Neutrophil (primary cell): ENCODE data around the gene PAXX.

ENCODE experiments used
- H3K27ac ChIP-seq: fragments of 200-600 bp; sonication (generic); 2 replicates; pipeline ENCODE4 v1.5.1; 2016; ENCODE audit warnings: mild to moderate bottlenecking, moderate library complexity
- H3K27me3 ChIP-seq: fragments of 200-600 bp; sonication (generic); 2 replicates; pipeline ENCODE4 v1.6.0; 2016; ENCODE audit warnings: mild to moderate bottlenecking
- H3K36me3 ChIP-seq: fragments of 200-600 bp; sonication (generic); 2 replicates; pipeline ENCODE4 v1.5.1; 2017
- H3K4me1 ChIP-seq, 2 experiments: fragments of 200-600 bp in 1 of 2; sonication (generic) in 1 of 2; 1 replicate in 1 of 2; 2 replicates in 1 of 2; pipeline versions ENCODE4 v1.5.1 to v1.6.1; 2013 to 2016; ENCODE audit warnings: low read depth in 1 of 2, low read length in 1 of 2, mild to moderate bottlenecking in 1 of 2, moderate library complexity in 1 of 2; ENCODE audit not compliant: control insufficient read depth in 1 of 2, insufficient read depth in 1 of 2
- H3K4me3 ChIP-seq, 2 experiments: fragments of 200-600 bp in 1 of 2; sonication (generic) in 1 of 2; 1 replicate in 1 of 2; 2 replicates in 1 of 2; pipeline ENCODE4 v1.5.1; 2013 to 2016; ENCODE audit warnings: low read depth in 1 of 2, low read length in 1 of 2, mild to moderate bottlenecking in 1 of 2, moderate library complexity in 1 of 2
- H3K9me3 ChIP-seq: fragments of 200-600 bp; sonication (generic); 2 replicates; pipeline ENCODE4 v1.5.1; 2016
- CTCF ChIP-seq: fragments of 200-600 bp; sonication (generic); IDR thresholded peaks from 2 replicates; pipeline ENCODE4 v1.5.1; 2016; ENCODE audit warnings: antibody characterized with exemption

Gene PAXX

GRCh38 chr9:136972335-136972734 is 19.9 kb upstream of the PAXX start:
- Histone ChIP-seq H3K27me3 (peaks cover 43% of the 10 kb centered on the region), H3K36me3 (no peaks in the 10 kb centered on the region), H3K4me1 (peaks cover 0 to 5% of the 10 kb centered on the region in 2 experiments), H3K27ac (no peak overlapping the region), H3K9me3 (no peaks in the 10 kb centered on the region), H3K4me3 (no peak overlapping the region)
- no peak for TF ChIP-seq CTCF

- no peaks in the 10 kb centered on the region for H3K9me3 ChIP-seq
- H3K27me3 ChIP-seq = peaks cover 47% of the 10 kb centered on the region
- no peak overlapping the region for H3K4me3 ChIP-seq
- no peaks in the 10 kb centered on the region for H3K36me3 ChIP-seq
- H3K27ac ChIP-seq = no peak overlapping the region
- peaks cover 0 to 6% of the 10 kb centered on the region in 2 experiments for H3K4me1 ChIP-seq
- no peak for TF ChIP-seq CTCF
These were observed 19.5 kb upstream of the PAXX start for GRCh38 chr9:136972743-136973142.

GRCh38 chr9:136973618-136974617 is 18.3 kb upstream of the PAXX start:
- peaks cover 58% of the 10 kb centered on the region for H3K27me3 ChIP-seq
- no peak for TF ChIP-seq CTCF

GRCh38 chr9:136974817-136975535 is 17.2 kb upstream of the PAXX start:
- peaks cover 68% of the 10 kb centered on the region for H3K27me3 ChIP-seq
- no peak for TF ChIP-seq CTCF
- H3K36me3 ChIP-seq = no peaks in the 10 kb centered on the region
- H3K9me3 ChIP-seq = no peaks in the 10 kb centered on the region
- no peak overlapping the region for H3K27ac ChIP-seq
- H3K4me3 ChIP-seq = no peak overlapping the region
- H3K4me1 ChIP-seq = peaks cover 0 to 12% of the 10 kb centered on the region in 2 experiments

More at GRCh38 chr9:136973618-136974617, 18.3 kb upstream of the PAXX start:
- peaks cover 0 to 12% of the 10 kb centered on the region in 2 experiments for H3K4me1 ChIP-seq
- no peak overlapping the region for H3K27ac ChIP-seq
- no peaks in the 10 kb centered on the region for H3K9me3 ChIP-seq
- H3K36me3 ChIP-seq = no peaks in the 10 kb centered on the region
- H3K4me3 ChIP-seq = no peak overlapping the region

GRCh38 chr9:136975644-136976043 is 16.6 kb upstream of the PAXX start:
- H3K4me3 ChIP-seq = no peak overlapping the region
- TF ChIP-seq CTCF = no peak
- no peaks in the 10 kb centered on the region for H3K36me3 ChIP-seq
- peaks cover 75% of the 10 kb centered on the region for H3K27me3 ChIP-seq
- H3K9me3 ChIP-seq = no peaks in the 10 kb centered on the region
- peaks cover 0 to 12% of the 10 kb centered on the region in 2 experiments for H3K4me1 ChIP-seq
- H3K27ac ChIP-seq = no peak overlapping the region
